ENCODE results near the gene SMYD2.

Gene SMYD2

GRCh38 chr1:214338212-214338611, 57.3 kb downstream of the SMYD2 start:
- WGBS (ENCODE audit: extremely low coverage, insufficient coverage, insufficient read length) = no CpG with 5 or more reads among the region's 4 CpGs
- no peak overlapping the region for H2BK12ac ChIP-seq (ENCODE audit: low read length)
- H3K27ac ChIP-seq (ENCODE audit: low read depth, low read length) = no peak overlapping the region
- H4K12ac ChIP-seq (ENCODE audit: low read depth, low read length) = no peak overlapping the region
- H3K14ac ChIP-seq (ENCODE audit: low read length) = no peak overlapping the region
- H3K27me3 ChIP-seq (ENCODE audit: insufficient read depth, low read length) = no peaks in the 10 kb centered on the region
- H3K9ac ChIP-seq (ENCODE audit: low read length) = no peak overlapping the region
- H3K36me3 ChIP-seq (ENCODE audit: control insufficient read depth in 1 of 2, insufficient read depth in 2 of 2, low read length in 2 of 2) = peaks cover 9 to 26% of the 10 kb centered on the region in 2 experiments
- no peaks in the 10 kb centered on the region for H3K79me2 ChIP-seq (ENCODE audit: control insufficient read depth, insufficient read depth, low read length, poor library complexity)
- no peak overlapping the region for H4K8ac ChIP-seq (ENCODE audit: low read depth, low read length)
- no peak overlapping the region for H2BK5ac ChIP-seq (ENCODE audit: low read depth, low read length, poor library complexity)
- H3K9me3 ChIP-seq (ENCODE audit: insufficient read depth, low read depth, low read length) = no peaks in the 10 kb centered on the region
- no peak overlapping the region for H4K91ac ChIP-seq (ENCODE audit: low read depth, low read length)
- H3K79me1 ChIP-seq (ENCODE audit: low read length) = peaks cover under 1% of the 10 kb centered on the region
- no peak overlapping the region for H3K4me2 ChIP-seq (ENCODE audit: low read length)
- H3K4me3 ChIP-seq (ENCODE audit: low read depth, low read length) = no peak overlapping the region
- H2AK5ac ChIP-seq (ENCODE audit: low read length) = no peak overlapping the region
- H2BK120ac ChIP-seq (ENCODE audit: insufficient read depth, low read length, poor library complexity) = no peak overlapping the region
- H3K4me1 ChIP-seq (ENCODE audit: control insufficient read depth in 1 of 2, insufficient read depth in 2 of 2, low read length in 2 of 2) = peaks cover under 1 to 4% of the 10 kb centered on the region in 2 experiments
- no peak overlapping the region for H3K23ac ChIP-seq (ENCODE audit: low read length)
- peak in 1 of 2 donors; percentile 32 for DNase-seq
- no peak overlapping the region for H3K18ac ChIP-seq (ENCODE audit: low read length)
- no peak overlapping the region for H3K4ac ChIP-seq (ENCODE audit: low read depth, low read length)
- no peak overlapping the region for H2AFZ ChIP-seq (ENCODE audit: insufficient read depth, low read length, poor library complexity)

GRCh38 chr1:214341459-214341858, 60.5 kb downstream of the SMYD2 start:
- Histone ChIP-seq H3K36me3 (ENCODE audit: control insufficient read depth in 1 of 2, insufficient read depth in 2 of 2, low read length in 2 of 2) (peaks cover 5 to 20% of the 10 kb centered on the region in 2 experiments), H2BK5ac (ENCODE audit: low read depth, low read length, poor library complexity) (no peak overlapping the region), H3K27me3 (ENCODE audit: insufficient read depth, low read length) (no peaks in the 10 kb centered on the region), H3K79me2 (ENCODE audit: control insufficient read depth, insufficient read depth, low read length, poor library complexity) (no peaks in the 10 kb centered on the region), H3K79me1 (ENCODE audit: low read length) (no peaks in the 10 kb centered on the region), H3K18ac (ENCODE audit: low read length) (no peak overlapping the region), H3K4me1 (ENCODE audit: control insufficient read depth in 1 of 2, insufficient read depth in 2 of 2, low read length in 2 of 2) (peaks cover 0 to 2% of the 10 kb centered on the region in 2 experiments), H3K9me3 (ENCODE audit: insufficient read depth, low read depth, low read length) (no peaks in the 10 kb centered on the region), H2AK5ac (ENCODE audit: low read length) (no peak overlapping the region), H4K91ac (ENCODE audit: low read depth, low read length) (no peak overlapping the region), H3K27ac (ENCODE audit: low read depth, low read length) (no peak overlapping the region), H2BK120ac (ENCODE audit: insufficient read depth, low read length, poor library complexity) (no peak overlapping the region), H3K4me2 (ENCODE audit: low read length) (no peak overlapping the region), H3K9ac (ENCODE audit: low read length) (no peak overlapping the region), H2BK12ac (ENCODE audit: low read length) (no peak overlapping the region), H3K4ac (ENCODE audit: low read depth, low read length) (no peak overlapping the region), H3K14ac (ENCODE audit: low read length) (no peak overlapping the region), H4K12ac (ENCODE audit: low read depth, low read length) (no peak overlapping the region), H3K4me3 (ENCODE audit: low read depth, low read length) (no peak overlapping the region), H3K23ac (ENCODE audit: low read length) (no peak overlapping the region), H2AFZ (ENCODE audit: insufficient read depth, low read length, poor library complexity) (no peak overlapping the region), H4K8ac (ENCODE audit: low read depth, low read length) (no peak overlapping the region)
- WGBS (ENCODE audit: extremely low coverage, insufficient coverage, insufficient read length) = no CpG with 5 or more reads among the region's 3 CpGs
- DNase-seq = no peak

GRCh38 chr1:214341932-214342331, 61.0 kb downstream of the SMYD2 start:
- H2BK12ac ChIP-seq (ENCODE audit: low read length) = no peak overlapping the region
- no peak overlapping the region for H3K4ac ChIP-seq (ENCODE audit: low read depth, low read length)
- no CpG with 5 or more reads among the region's 3 CpGs for WGBS (ENCODE audit: extremely low coverage, insufficient coverage, insufficient read length)
- H2BK5ac ChIP-seq (ENCODE audit: low read depth, low read length, poor library complexity) = no peak overlapping the region
- no peak overlapping the region for H3K9ac ChIP-seq (ENCODE audit: low read length)
- H4K12ac ChIP-seq (ENCODE audit: low read depth, low read length) = no peak overlapping the region
- H3K18ac ChIP-seq (ENCODE audit: low read length) = no peak overlapping the region
- no peak overlapping the region for H2AFZ ChIP-seq (ENCODE audit: insufficient read depth, low read length, poor library complexity)
- H2BK120ac ChIP-seq (ENCODE audit: insufficient read depth, low read length, poor library complexity) = no peak overlapping the region
- peak in 1 of 2 donors; percentile 32 for DNase-seq
- H3K27ac ChIP-seq (ENCODE audit: low read depth, low read length) = no peak overlapping the region
- no peak overlapping the region for H3K4me3 ChIP-seq (ENCODE audit: low read depth, low read length)
- H3K23ac ChIP-seq (ENCODE audit: low read length) = no peak overlapping the region
- no peak overlapping the region for H4K8ac ChIP-seq (ENCODE audit: low read depth, low read length)
- H3K79me1 ChIP-seq (ENCODE audit: low read length) = no peaks in the 10 kb centered on the region
- H3K9me3 ChIP-seq (ENCODE audit: insufficient read depth, low read depth, low read length) = no peaks in the 10 kb centered on the region
- no peak overlapping the region for H3K14ac ChIP-seq (ENCODE audit: low read length)
- no peaks in the 10 kb centered on the region for H3K27me3 ChIP-seq (ENCODE audit: insufficient read depth, low read length)
- peaks cover 0 to 2% of the 10 kb centered on the region in 2 experiments for H3K4me1 ChIP-seq (ENCODE audit: control insufficient read depth in 1 of 2, insufficient read depth in 2 of 2, low read length in 2 of 2)
- peaks cover 9 to 24% of the 10 kb centered on the region in 2 experiments for H3K36me3 ChIP-seq (ENCODE audit: control insufficient read depth in 1 of 2, insufficient read depth in 2 of 2, low read length in 2 of 2)
- H3K4me2 ChIP-seq (ENCODE audit: low read length) = no peak overlapping the region
- no peak overlapping the region for H4K91ac ChIP-seq (ENCODE audit: low read depth, low read length)
- H3K79me2 ChIP-seq (ENCODE audit: control insufficient read depth, insufficient read depth, low read length, poor library complexity) = no peaks in the 10 kb centered on the region
- no peak overlapping the region for H2AK5ac ChIP-seq (ENCODE audit: low read length)

GRCh38 chr1:214342525-214342924, 61.6 kb downstream of the SMYD2 start:
- no peak overlapping the region for H3K4me2 ChIP-seq (ENCODE audit: low read length)

More at GRCh38 chr1:214342525-214342924, 61.6 kb downstream of the SMYD2 start:
- no peak overlapping the region for H2AFZ ChIP-seq (ENCODE audit: insufficient read depth, low read length, poor library complexity)
- H3K4ac ChIP-seq (ENCODE audit: low read depth, low read length) = no peak overlapping the region
- H4K12ac ChIP-seq (ENCODE audit: low read depth, low read length) = no peak overlapping the region
- H3K27ac ChIP-seq (ENCODE audit: low read depth, low read length) = no peak overlapping the region
- H4K91ac ChIP-seq (ENCODE audit: low read depth, low read length) = no peak overlapping the region
- no peaks in the 10 kb centered on the region for H3K79me2 ChIP-seq (ENCODE audit: control insufficient read depth, insufficient read depth, low read length, poor library complexity)
- H3K23ac ChIP-seq (ENCODE audit: low read length) = no peak overlapping the region
- no peak overlapping the region for H3K14ac ChIP-seq (ENCODE audit: low read length)
- H3K4me3 ChIP-seq (ENCODE audit: low read depth, low read length) = no peak overlapping the region
- H3K9me3 ChIP-seq (ENCODE audit: insufficient read depth, low read depth, low read length) = no peaks in the 10 kb centered on the region
- no peak overlapping the region for H3K18ac ChIP-seq (ENCODE audit: low read length)
- no peak overlapping the region for H2AK5ac ChIP-seq (ENCODE audit: low read length)
- H2BK120ac ChIP-seq (ENCODE audit: insufficient read depth, low read length, poor library complexity) = no peak overlapping the region
- no peak overlapping the region for H3K9ac ChIP-seq (ENCODE audit: low read length)
- H3K36me3 ChIP-seq (ENCODE audit: control insufficient read depth in 1 of 2, insufficient read depth in 2 of 2, low read length in 2 of 2) = peaks cover 6 to 24% of the 10 kb centered on the region in 2 experiments
- no peak for DNase-seq
- H4K8ac ChIP-seq (ENCODE audit: low read depth, low read length) = no peak overlapping the region
- no peak overlapping the region for H2BK12ac ChIP-seq (ENCODE audit: low read length)
- H3K4me1 ChIP-seq (ENCODE audit: control insufficient read depth in 1 of 2, insufficient read depth in 2 of 2, low read length in 2 of 2) = peaks cover 0 to 2% of the 10 kb centered on the region in 2 experiments
- no peaks in the 10 kb centered on the region for H3K27me3 ChIP-seq (ENCODE audit: insufficient read depth, low read length)
- H3K79me1 ChIP-seq (ENCODE audit: low read length) = no peaks in the 10 kb centered on the region
- no peak overlapping the region for H2BK5ac ChIP-seq (ENCODE audit: low read depth, low read length, poor library complexity)

All from trophoblast cell (in vitro differentiated cells and primary cell).